HepG2 (cell line): Measurements from ENCODE around the gene TMEM217. TPM values are rescaled to one million over a fixed set of nuclear protein-coding genes. Genes with fewer than 3 reads are reported as not detected.
A peak's percentile ranks its signal among the peaks of the same experiment; 100 is the strongest.

Experiments used
- AKAP8 ChIP-seq: sonication (generic); formaldehyde crosslinking; IDR thresholded peaks from 2 replicates; pipeline ENCODE4 v1.5.1; 2020; ENCODE audit warnings: mild to moderate bottlenecking, missing genetic modification reagents
- CBX5 ChIP-seq: sonication (generic); formaldehyde crosslinking; IDR thresholded peaks from 2 replicates; pipeline ENCODE4 v1.4.0; 2020; ENCODE audit warnings: missing genetic modification reagents, borderline replicate concordance
- ETV5 ChIP-seq: IDR thresholded peaks from 2 replicates; pipeline ENCODE4 v1.6.1; 2018; ENCODE audit warnings: missing biosample characterization, missing genetic modification reagents, inconsistent platforms, borderline replicate concordance
- GLI4 ChIP-seq: sonication (generic); formaldehyde crosslinking; IDR thresholded peaks from 2 replicates; pipeline ENCODE4 v1.5.1; 2020; ENCODE audit warnings: missing genetic modification reagents, mild to moderate bottlenecking, moderate library complexity, borderline replicate concordance
- JUN ChIP-seq: sonication (generic); formaldehyde crosslinking; IDR thresholded peaks from 2 replicates; pipeline ENCODE4 v1.4.0; 2020; ENCODE audit warnings: mild to moderate bottlenecking, missing genetic modification reagents
- MEF2D ChIP-seq: sonication (generic); formaldehyde crosslinking; IDR thresholded peaks from 2 replicates; pipeline ENCODE4 v1.5.1; 2020; ENCODE audit warnings: mild to moderate bottlenecking, missing genetic modification reagents
- ONECUT2 ChIP-seq: sonication (generic); formaldehyde crosslinking; IDR thresholded peaks from 2 replicates; pipeline ENCODE4 v1.4.0; 2020; ENCODE audit warnings: missing genetic modification reagents
- POLR2A ChIP-seq, 2 experiments: IDR thresholded peaks; 2 replicates each; pipeline ENCODE4 v1.6.1; 2011; ENCODE audit warnings: low read depth in 2 of 2, low read length in 2 of 2, mild to moderate bottlenecking in 1 of 2, moderate library complexity in 1 of 2; ENCODE audit not compliant: insufficient read depth in 1 of 2
- RFX5 ChIP-seq: IDR thresholded peaks from 2 replicates; pipeline ENCODE4 v1.6.1; 2011; ENCODE audit warnings: low read depth, low read length, improper control_type of control experiment
- SPEN ChIP-seq: sonication (generic); formaldehyde crosslinking; IDR thresholded peaks from 2 replicates; pipeline ENCODE4 v1.5.1; 2020; ENCODE audit warnings: low read depth, mild to moderate bottlenecking, missing genetic modification reagents
- ZBTB7A ChIP-seq: sonication (generic); formaldehyde crosslinking; IDR thresholded peaks from 2 replicates; pipeline ENCODE4 v1.8.0; 2022; ENCODE audit warnings: mild to moderate bottlenecking, missing genetic modification reagents
- ZKSCAN1 ChIP-seq: fragments of 150-350 bp; IDR thresholded peaks from 2 replicates; pipeline ENCODE4 v1.6.1; 2014; ENCODE audit warnings: low read length
- ZMYM3 ChIP-seq: sonication (generic); formaldehyde crosslinking; IDR thresholded peaks from 2 replicates; pipeline ENCODE4 v1.5.1; 2020; ENCODE audit warnings: mild to moderate bottlenecking, missing genetic modification reagents
- ZNF33B ChIP-seq: sonication (generic); formaldehyde crosslinking; IDR thresholded peaks from 2 replicates; pipeline ENCODE4 v1.5.1; 2020; ENCODE audit warnings: mild to moderate bottlenecking, missing genetic modification reagents
- ZNF451 ChIP-seq: sonication (generic); formaldehyde crosslinking; IDR thresholded peaks from 2 replicates; pipeline ENCODE4 v1.5.0; 2020; ENCODE audit warnings: mild to moderate bottlenecking, missing genetic modification reagents
- ZSCAN21 ChIP-seq: sonication (generic); formaldehyde crosslinking; IDR thresholded peaks from 2 replicates; pipeline ENCODE4 v1.8.0; 2022; ENCODE audit warnings: mild to moderate bottlenecking, missing genetic modification reagents, moderate library complexity, borderline replicate concordance
- ZSCAN29 ChIP-seq: sonication (generic); formaldehyde crosslinking; conservative IDR thresholded peaks from 2 replicates; pipeline ENCODE4 v1.4.0; 2020; ENCODE audit warnings: mild to moderate bottlenecking, missing genetic modification reagents
- polyA plus RNA-seq, 8 experiments: library from polyadenylated mRNA; depleted of rRNA in 3 of 8; stranded (reverse) in 7 of 8; unstranded in 1 of 8; fragments of >200 nt; fragmentation: Illumina TruSeq in 4 of 8; extraction: Trizol in 4 of 8; gene quantifications; 2 replicates each; pipeline versions ENCODE4 v1.2.1 to v1.2.3, GENCODE V29; 2011 to 2016; ENCODE audit warnings: low read depth in 4 of 8, missing spikeins in 1 of 8, mixed read lengths in 1 of 8; ENCODE audit not compliant: insufficient read depth in 1 of 8
- total RNA-seq, 5 experiments: library from RNA; depleted of rRNA; stranded (reverse); fragments of >200 nt; fragmentation: Illumina TruSeq; extraction: Trizol; gene quantifications; 2 replicates each; pipeline ENCODE4 v1.2.3, GENCODE V29; 2016; ENCODE audit warnings: low read depth in 1 of 5
- TF ChIP-seq, protein P1 (sequence below): sonication (generic); formaldehyde crosslinking; IDR thresholded peaks from 2 replicates; pipeline ENCODE4 v1.5.0; 2020; ENCODE audit warnings: missing genetic modification reagents
- TF ChIP-seq, protein P2 (sequence below): sonication (generic); formaldehyde crosslinking; IDR thresholded peaks from 2 replicates; pipeline ENCODE4 v1.8.1; 2023; ENCODE audit warnings: mild to moderate bottlenecking, missing genetic modification reagents
- TF ChIP-seq, protein P3 (sequence below): sonication (generic); formaldehyde crosslinking; IDR thresholded peaks from 2 replicates; pipeline ENCODE4 v1.5.1; 2020; ENCODE audit warnings: mild to moderate bottlenecking, missing genetic modification reagents, moderate library complexity
- TF ChIP-seq, protein P4 (sequence below): sonication (generic); formaldehyde crosslinking; IDR thresholded peaks from 2 replicates; pipeline ENCODE4 v1.4.0; 2020; ENCODE audit warnings: missing genetic modification reagents, borderline replicate concordance
- TF ChIP-seq, protein P5 (sequence below): sonication (generic); formaldehyde crosslinking; IDR thresholded peaks from 2 replicates; pipeline ENCODE4 v1.4.0; 2020; ENCODE audit warnings: mild to moderate bottlenecking, missing genetic modification reagents

The TMEM217 gene
- total and polyA plus RNA-seq, 2 of the 13 experiments (the other 11 are each of a cell fraction or from before 2014, with no cell fraction given): 2.3 to 3.4 TPM

DNA sequence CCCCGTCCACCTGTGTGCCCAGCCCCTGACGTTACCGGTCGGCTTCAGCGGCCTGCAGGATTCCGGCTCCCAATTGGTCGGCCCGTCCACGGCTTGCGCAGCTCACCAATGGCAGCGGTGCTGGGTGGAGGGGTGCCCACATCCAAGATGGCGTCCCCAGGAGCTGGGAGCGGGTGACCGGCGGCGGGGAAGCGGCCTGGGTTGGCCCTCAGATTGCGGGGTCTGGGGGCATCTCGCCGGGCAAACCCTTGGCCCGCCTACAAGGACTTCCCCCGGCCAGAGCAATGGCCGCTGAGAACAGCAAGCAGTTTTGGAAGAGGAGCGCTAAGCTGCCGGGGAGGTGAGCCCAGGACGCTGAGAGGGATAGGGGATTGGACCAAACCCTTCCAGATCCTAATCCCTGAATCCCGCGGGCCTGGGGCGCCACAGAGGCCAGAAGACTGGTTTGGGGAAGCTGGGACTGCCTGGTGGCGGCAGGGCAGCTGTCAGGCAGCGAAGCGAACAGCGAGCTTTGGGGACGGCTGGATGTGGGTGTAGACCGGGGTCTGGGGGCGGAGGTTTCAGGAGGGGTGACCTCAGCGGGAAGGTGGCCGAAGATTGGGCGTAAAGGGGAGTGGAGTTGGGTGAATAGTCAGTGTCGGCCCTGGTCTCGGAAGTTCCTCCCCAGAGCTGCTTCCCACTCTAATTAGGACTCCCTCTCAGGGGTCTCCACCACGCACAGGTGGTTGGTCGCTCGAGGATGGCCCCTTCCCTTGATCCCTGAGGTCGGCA is at the start of gene TMEM217, which contains the start of gene TBC1D22B (continued):
- TF ChIP-seq, protein P1, sequence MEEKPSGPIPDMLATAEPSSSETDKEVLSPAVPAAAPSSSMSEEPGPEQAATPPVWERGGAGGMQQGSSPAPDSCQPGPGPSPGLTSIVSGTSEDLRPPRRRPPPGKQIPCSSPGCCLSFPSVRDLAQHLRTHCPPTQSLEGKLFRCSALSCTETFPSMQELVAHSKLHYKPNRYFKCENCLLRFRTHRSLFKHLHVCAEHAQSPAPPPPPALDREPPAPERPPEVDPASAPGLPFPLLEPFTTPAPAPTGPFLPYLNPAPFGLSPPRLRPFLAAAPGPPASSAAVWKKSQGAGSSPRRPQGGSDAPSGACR (CRISPR knock-in tag): no peak
- TF ChIP-seq, protein P2, sequence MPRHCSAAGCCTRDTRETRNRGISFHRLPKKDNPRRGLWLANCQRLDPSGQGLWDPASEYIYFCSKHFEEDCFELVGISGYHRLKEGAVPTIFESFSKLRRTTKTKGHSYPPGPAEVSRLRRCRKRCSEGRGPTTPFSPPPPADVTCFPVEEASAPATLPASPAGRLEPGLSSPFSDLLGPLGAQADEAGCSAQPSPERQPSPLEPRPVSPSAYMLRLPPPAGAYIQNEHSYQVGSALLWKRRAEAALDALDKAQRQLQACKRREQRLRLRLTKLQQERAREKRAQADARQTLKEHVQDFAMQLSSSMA: peak; percentile 88
- TF ChIP-seq RFX5 (peak; percentile 74), AKAP8 (CRISPR knock-in tag) (peak; percentile 89; the same call in 1 of the 2 replicates), POLR2A (IDR thresholded peaks at IDR 0.05; ENCODE audit: insufficient read depth in 1 of 2, low read depth in 2 of 2, low read length in 2 of 2) (peak; percentile 66 to 75; a peak in 3 of 4 replicates), JUN (CRISPR knock-in tag) (peak; percentile 31; the same call in 1 of the 2 replicates), ZKSCAN1 (no peak), SPEN (CRISPR knock-in tag) (peak; percentile 83), CBX5 (peak; percentile 43), ZMYM3 (CRISPR knock-in tag) (peak; percentile 61; the same call in 1 of the 2 replicates), ETV5 (CRISPR knock-in tag) (peak; percentile 25), ZSCAN29 (CRISPR knock-in tag) (peak; percentile 82; the same call in 1 of the 2 replicates), ZSCAN21 (peak; percentile 13; the same call in 1 of the 2 replicates), ZNF451 (peak; percentile 49; the same call in 1 of the 2 replicates), GLI4 (peak; percentile 83; the same call in 1 of the 2 replicates), ZBTB7A (CRISPR knock-in tag) (peak; percentile 95), ZNF33B (peak; percentile 86; the same call in 1 of the 2 replicates), MEF2D (CRISPR knock-in tag) (peak; percentile 92), ONECUT2 (CRISPR knock-in tag) (no peak)
- TF ChIP-seq, protein P3, sequence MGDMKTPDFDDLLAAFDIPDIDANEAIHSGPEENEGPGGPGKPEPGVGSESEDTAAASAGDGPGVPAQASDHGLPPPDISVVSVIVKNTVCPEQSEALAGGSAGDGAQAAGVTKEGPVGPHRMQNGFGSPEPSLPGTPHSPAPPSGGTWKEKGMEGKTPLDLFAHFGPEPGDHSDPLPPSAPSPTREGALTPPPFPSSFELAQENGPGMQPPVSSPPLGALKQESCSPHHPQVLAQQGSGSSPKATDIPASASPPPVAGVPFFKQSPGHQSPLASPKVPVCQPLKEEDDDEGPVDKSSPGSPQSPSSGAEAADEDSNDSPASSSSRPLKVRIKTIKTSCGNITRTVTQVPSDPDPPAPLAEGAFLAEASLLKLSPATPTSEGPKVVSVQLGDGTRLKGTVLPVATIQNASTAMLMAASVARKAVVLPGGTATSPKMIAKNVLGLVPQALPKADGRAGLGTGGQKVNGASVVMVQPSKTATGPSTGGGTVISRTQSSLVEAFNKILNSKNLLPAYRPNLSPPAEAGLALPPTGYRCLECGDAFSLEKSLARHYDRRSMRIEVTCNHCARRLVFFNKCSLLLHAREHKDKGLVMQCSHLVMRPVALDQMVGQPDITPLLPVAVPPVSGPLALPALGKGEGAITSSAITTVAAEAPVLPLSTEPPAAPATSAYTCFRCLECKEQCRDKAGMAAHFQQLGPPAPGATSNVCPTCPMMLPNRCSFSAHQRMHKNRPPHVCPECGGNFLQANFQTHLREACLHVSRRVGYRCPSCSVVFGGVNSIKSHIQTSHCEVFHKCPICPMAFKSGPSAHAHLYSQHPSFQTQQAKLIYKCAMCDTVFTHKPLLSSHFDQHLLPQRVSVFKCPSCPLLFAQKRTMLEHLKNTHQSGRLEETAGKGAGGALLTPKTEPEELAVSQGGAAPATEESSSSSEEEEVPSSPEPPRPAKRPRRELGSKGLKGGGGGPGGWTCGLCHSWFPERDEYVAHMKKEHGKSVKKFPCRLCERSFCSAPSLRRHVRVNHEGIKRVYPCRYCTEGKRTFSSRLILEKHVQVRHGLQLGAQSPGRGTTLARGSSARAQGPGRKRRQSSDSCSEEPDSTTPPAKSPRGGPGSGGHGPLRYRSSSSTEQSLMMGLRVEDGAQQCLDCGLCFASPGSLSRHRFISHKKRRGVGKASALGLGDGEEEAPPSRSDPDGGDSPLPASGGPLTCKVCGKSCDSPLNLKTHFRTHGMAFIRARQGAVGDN (CRISPR knock-in tag): peak; percentile 90
- TF ChIP-seq, protein P4, sequence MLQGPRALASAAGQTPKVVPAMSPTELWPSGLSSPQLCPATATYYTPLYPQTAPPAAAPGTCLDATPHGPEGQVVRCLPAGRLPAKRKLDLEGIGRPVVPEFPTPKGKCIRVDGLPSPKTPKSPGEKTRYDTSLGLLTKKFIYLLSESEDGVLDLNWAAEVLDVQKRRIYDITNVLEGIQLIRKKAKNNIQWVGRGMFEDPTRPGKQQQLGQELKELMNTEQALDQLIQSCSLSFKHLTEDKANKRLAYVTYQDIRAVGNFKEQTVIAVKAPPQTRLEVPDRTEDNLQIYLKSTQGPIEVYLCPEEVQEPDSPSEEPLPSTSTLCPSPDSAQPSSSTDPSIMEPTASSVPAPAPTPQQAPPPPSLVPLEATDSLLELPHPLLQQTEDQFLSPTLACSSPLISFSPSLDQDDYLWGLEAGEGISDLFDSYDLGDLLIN (CRISPR knock-in tag): peak; percentile 78; the same call in 1 of the 2 replicates
- TF ChIP-seq, protein P5, sequence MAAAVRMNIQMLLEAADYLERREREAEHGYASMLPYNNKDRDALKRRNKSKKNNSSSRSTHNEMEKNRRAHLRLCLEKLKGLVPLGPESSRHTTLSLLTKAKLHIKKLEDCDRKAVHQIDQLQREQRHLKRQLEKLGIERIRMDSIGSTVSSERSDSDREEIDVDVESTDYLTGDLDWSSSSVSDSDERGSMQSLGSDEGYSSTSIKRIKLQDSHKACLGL (CRISPR knock-in tag): peak; percentile 81; the same call in 1 of the 2 replicates
